K562 treated with DMSO at 1 percent for 12 hours (cell line): Measurements from ENCODE around the gene C16orf87. TPM values are rescaled to one million over a fixed set of nuclear protein-coding genes. Genes with fewer than 3 reads are reported as not detected.

Experiments
- total RNA-seq: library from RNA; unstranded; fragments of 300-600 nt; gene quantifications from 2 replicates; pipeline ENCODE4 v1.2.3, GENCODE V29; 2022; ENCODE audit not compliant: insufficient read depth

Gene C16orf87
- 6.4 and 10.1 TPM in 2 replicates for total RNA-seq

GRCh38 chr16:46830902-46831647, at the start of gene C16orf87:
Gene C16orf87 (minus strand): TSS chr16:46831180. CDS start chr16:46831149, 31 bp downstream.

GRCh38 chr16:46747777-46748651, 83.0 kb downstream of the C16orf87 start, which contains the start of gene MYLK3:
Gene MYLK3 (minus strand): TSS chr16:46748344. CDS start chr16:46748193, 151 bp downstream.

Other genes with a start within 250 kb of the C16orf87 start
- 11.3 and 26.7 TPM in 2 replicates for gene SHCBP1, start 209.8 kb downstream of the C16orf87 start, total RNA-seq
- gene VPS35, start 142.0 kb downstream of the C16orf87 start, total RNA-seq = 23.8 and 65.3 TPM in 2 replicates
- 31.7 and 62.6 TPM in 2 replicates for gene ORC6, start 141.5 kb downstream of the C16orf87 start, total RNA-seq
- gene MYLK3, start 82.8 kb downstream of the C16orf87 start, total RNA-seq = 1.9 and 7.1 TPM in 2 replicates
- gene GPT2, start 53.2 kb upstream of the C16orf87 start, total RNA-seq = 10.7 and 17.2 TPM in 2 replicates
- 23.6 and 40.5 TPM in 2 replicates for gene DNAJA2, start 142.5 kb upstream of the C16orf87 start, total RNA-seq